Measurements from ENCODE around the gene IFT88. TPM values are rescaled to one million over a fixed set of nuclear protein-coding genes. Genes with fewer than 3 reads are reported as not detected.

IFT88 gene
- total RNA-seq, 1 experiment from 2014 or later, result 5.2 TPM

GRCh38 chr13:20703780-20704458, 137.0 kb downstream of the IFT88 start:
- Histone ChIP-seq H4K20me1 (ENCODE audit: control insufficient read depth, insufficient read depth, insufficient read length) (no peaks in the 10 kb centered on the region), H3T11ph (ENCODE audit: low read length) (no peak overlapping the region), H3K27ac (ENCODE audit: insufficient read length, low read depth, low read length) (no peak overlapping the region), H3K56ac (ENCODE audit: insufficient read length, low read depth, low read length) (no peak overlapping the region), H3K23me2 (ENCODE audit: insufficient read length, low read depth, low read length, poor library complexity, severe bottlenecking) (peaks cover 9% of the 10 kb centered on the region), H3K4me2 (ENCODE audit: insufficient read depth, insufficient read length, low read length) (peak overlapping the region; percentile 32), H3K4me1 (ENCODE audit: insufficient read depth, low read length) (no peaks in the 10 kb centered on the region), H2AFZ (ENCODE audit: low read length) (no peak overlapping the region), H4K5ac (ENCODE audit: insufficient read length, low read depth, low read length) (no peak overlapping the region), H3K27me3 (ENCODE audit: insufficient read depth, low read length) (peaks cover 6% of the 10 kb centered on the region; the same call in 1 of the 2 replicates), H3K79me2 (ENCODE audit: insufficient read depth, low read length) (no peaks in the 10 kb centered on the region), H3K18ac (ENCODE audit: insufficient read length, low read depth, low read length) (no peak overlapping the region), H2BK15ac (ENCODE audit: low read depth, low read length) (no peak overlapping the region), H3K9ac (ENCODE audit: extremely low read depth, insufficient read length, low read length) (no peak overlapping the region), H3K4ac (ENCODE audit: low read depth, low read length) (no peak overlapping the region), H4K91ac (ENCODE audit: insufficient read length, low read depth, low read length) (no peak overlapping the region), H3K9me3 (ENCODE audit: control insufficient read depth, low read depth, low read length) (no peaks in the 10 kb centered on the region), H2BK20ac (ENCODE audit: low read depth, low read length, poor library complexity, severe bottlenecking) (no peak overlapping the region), H3K23ac (ENCODE audit: insufficient read length, low read depth, low read length) (no peak overlapping the region), H3K14ac (ENCODE audit: insufficient read depth, low read length) (no peak overlapping the region), H2BK12ac (ENCODE audit: insufficient read length, low read depth, low read length) (no peak overlapping the region), H2AK5ac (ENCODE audit: insufficient read length, low read length) (no peak overlapping the region), H2BK5ac (ENCODE audit: insufficient read length, low read length) (no peak overlapping the region), H2BK120ac (ENCODE audit: low read depth, low read length, poor library complexity, severe bottlenecking) (no peak overlapping the region), H3K79me1 (ENCODE audit: insufficient read depth, low read depth, low read length, poor library complexity, severe bottlenecking) (no peaks in the 10 kb centered on the region), H4K8ac (replicated peaks; ENCODE audit: insufficient read length, low read depth, low read length) (no peak overlapping the region)
- H3K27ac Mint-ChIP-seq, result no peak overlapping the region
- WGBS (ENCODE audit: extremely low coverage, insufficient read length, low lambda C conversion rate), result no CpG with 5 or more reads among the region's 98 CpGs
- peak; percentile 83 for DNase-seq
- H3K36me3 Mint-ChIP-seq (ENCODE audit: insufficient read depth in 1 of 3, low read depth in 3 of 3), result no peaks in the 10 kb centered on the region; a peak in 1 of 7 replicates
- H3K4me1 Mint-ChIP-seq, result peaks cover 13% of the 10 kb centered on the region in 2 experiments
- peak overlapping the region in 1 of 2 experiments; percentile 80; a peak in 2 of 5 replicates for H3K4me3 Mint-ChIP-seq
- H3K27me3 Mint-ChIP-seq (ENCODE audit: low read depth), result peaks cover 55% of the 10 kb centered on the region
- no peaks in the 10 kb centered on the region for H3K9me3 Mint-ChIP-seq
- TF ChIP-seq CTCF (conservative IDR thresholded peaks at IDR 0.05), result peak; percentile 51; the same call in 2 of the 3 replicates

Data from H9 (cell line).